Activated CD8-positive, alpha-beta memory T cell treated with anti-CD3 and anti-CD28 coated beads for 24 hours (primary cell): Measurements from ENCODE around the gene NUFIP1.
"Not testable (repeated sequence)": the region's sequence is repeated elsewhere in the genome, so short reads cannot be mapped to it uniquely, and the experiment has no call there.

Experiments
- DNase-seq: peaks from one replicate; pipeline ENCODE4 v3.0.0-alpha.2; 2020

NUFIP1 gene

DNA sequence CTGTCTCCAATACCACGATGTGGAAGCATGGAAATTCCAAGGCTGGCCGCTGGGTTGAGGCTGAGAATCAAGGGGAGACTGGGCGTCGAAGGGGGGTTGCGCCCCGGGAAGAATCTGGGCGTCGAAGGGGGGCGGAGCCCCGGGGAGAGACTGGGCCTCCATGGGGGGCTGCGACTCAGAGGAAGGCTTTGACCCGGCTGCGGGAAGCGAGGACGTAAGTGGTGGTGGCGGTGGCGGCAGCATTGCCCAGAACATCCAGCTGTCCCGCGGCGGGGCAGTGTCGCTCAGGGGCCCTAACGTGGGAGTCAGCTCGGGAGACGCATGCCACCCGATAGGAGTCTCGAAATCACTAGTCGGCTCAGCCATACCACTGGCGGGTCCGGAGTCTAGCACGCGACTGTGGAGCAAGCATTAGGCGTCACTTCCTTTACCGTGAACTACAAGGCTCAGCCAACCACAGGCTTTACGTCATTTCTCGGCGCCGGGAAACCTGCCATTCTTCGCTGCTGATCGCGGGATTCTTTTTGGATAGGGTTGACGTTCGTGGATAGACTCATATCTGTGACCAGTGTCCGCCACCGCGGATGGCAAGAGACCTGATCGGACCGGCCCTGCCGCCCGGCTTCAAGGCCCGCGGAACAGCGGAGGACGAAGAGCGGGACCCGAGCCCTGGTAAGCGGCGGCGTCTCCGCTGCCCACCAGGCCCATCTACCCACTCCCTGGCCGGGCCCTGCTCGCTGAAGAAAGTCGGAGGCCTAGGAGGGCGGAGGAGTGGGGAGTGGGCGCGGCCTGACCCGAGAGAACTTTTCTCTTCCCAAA is at the start of gene NUFIP1, which contains the start of gene GPALPP1:
TSS of gene NUFIP1 (minus strand) at position 401 of the 819 bp plus-strand sequence. CDS start at position 366, 35 bp downstream.
TSS of gene GPALPP1 (plus strand) at position 468 of the 819 bp plus-strand sequence. CDS start at position 585, 117 bp downstream.
- DNase-seq: peak; percentile 95

DNA sequence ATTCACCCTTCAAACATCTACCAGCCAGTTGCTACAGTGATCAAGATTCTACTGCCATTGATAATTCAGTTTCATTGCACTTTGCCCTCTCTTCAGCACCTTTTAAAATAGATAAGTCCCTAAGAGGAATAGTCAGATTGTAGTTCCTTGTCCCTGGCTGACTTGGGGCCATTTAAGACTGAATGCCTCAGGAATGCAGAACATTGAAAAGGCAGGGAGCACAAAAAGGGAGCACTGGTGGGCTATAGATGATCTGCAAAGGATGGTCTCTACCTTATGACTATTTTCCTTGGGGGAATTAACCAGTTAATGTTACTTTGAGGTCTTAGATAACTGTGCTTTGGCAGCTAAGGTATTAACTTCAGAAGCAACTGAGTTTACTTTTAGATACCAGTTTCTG is 46.9 kb upstream of the NUFIP1 start:
- DNase-seq: no peak

DNA sequence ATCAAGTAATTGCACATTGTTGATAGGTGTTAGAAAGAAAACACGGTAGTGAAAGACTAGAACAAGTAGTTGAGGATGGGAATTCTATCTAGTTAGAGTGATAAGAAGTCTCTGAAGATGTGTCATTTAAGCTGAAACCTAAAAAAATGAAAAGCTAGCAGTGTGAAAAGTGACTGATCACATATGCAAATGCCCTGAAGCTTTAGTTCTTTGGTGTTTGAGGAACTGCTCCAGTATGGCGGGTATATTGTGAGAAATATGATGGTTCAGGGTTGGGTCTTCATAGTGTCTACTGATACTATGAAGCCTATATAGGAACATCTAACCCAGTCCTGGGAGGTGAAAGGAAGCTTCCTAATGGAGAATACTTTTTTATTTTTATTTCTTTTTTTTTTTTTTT is 45.1 kb upstream of the NUFIP1 start:
- no peak for DNase-seq

DNA sequence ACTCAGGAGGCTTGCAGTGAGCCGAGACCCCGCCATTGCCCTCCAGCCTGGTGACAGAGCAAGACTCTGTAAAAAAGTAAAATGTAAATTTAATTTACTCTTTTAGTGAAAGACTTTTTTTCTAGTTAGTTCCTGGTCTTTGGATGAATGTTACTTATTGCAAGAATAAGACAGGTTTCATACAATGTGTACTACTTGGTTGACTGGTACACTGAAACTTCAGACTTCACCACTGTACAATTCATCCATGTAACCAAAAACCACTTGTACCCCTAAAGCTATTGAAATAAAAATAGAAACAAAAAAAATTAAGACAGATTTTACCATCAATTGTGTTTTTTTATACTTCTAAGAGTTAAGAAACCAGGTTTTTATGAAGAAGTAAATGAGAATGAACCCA is 35.6 kb upstream of the NUFIP1 start:
- no peak for DNase-seq

DNA sequence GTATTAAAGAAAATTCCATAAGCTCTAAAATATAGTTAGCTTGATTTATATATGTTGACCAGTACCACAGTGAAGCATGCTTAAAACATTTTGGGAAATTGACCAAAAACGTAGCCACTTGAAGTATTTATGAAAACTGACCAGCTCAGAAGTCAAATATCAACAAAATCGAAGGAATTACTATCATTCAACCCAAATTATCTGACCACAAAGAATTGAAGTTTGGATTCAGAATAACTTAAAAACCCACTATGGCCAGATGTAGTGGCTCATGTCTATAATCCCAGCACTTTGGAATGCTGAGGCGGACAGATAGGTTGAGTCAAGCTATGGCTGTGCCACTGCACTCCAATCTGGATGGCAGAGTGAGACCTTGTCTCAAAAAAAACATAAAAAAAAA is 32.0 kb upstream of the NUFIP1 start:
- DNase-seq: no peak

DNA sequence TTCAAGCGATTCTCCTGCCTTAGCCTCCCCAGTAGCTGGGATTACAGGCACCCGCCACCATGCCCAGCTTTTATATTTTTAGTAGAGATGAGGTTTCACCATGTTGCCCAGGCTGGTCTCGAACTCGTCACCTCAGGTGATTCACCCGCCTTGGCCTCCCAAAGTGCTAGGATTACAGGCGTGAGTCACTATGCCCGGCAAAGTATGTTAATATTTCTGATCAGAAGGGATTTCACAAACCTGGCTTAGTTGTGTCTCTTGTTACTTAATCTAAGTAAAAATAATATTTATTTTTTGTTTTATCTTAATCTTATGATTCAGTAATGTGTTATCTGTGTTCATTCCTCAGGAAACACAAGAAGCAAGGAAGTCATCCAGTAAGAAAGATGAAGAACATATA is 30.7 kb upstream of the NUFIP1 start:
- not testable (repeated sequence) for DNase-seq

DNA sequence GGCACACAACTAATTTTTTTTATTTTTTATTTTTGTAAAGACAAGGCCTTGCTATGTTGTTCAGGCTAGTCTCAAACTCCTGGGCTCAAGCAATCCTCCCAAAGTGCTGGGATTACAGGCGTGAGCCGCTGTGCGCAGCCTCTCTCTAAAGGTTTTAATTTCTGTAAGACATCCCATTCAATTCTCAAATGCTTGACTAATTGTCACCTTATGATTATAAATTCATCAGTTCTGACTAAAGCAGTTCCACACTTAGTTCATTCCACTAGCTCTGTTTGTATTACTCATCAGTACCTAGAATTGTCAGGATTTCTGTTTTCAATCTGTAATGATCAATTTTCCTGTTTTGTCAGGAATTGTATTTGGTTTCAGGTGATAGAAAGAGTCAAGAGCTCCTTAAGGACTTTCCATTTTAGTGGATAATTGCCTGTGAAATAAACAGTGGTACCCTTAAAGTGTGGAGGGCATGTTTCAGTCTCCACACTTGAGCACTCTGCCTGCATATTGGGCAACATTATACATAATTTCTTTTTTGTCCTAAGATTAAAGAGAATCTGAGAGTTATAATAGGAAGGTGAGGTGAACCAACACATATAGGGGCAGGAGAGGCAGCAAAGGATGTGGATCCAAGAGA is 27.6 kb upstream of the NUFIP1 start:
- no peak for DNase-seq

DNA sequence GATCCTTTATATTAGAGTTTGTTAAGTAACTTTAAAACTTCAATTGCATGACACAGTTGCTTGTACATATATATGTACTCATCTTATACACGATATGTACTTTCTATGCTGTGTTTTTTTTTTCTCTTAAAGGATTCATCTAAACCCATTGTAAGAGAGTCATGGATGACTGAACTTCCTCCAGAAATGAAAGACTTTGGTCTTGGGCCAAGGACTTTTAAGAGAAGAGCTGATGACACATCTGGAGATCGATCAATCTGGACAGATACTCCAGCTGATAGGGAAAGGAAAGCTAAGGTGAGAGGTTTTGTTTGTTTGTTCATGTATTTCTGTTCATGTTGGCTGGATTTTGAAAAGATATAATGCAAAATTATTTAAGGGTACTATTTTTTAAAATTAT is 26.0 kb upstream of the NUFIP1 start:
- no peak for DNase-seq

DNA sequence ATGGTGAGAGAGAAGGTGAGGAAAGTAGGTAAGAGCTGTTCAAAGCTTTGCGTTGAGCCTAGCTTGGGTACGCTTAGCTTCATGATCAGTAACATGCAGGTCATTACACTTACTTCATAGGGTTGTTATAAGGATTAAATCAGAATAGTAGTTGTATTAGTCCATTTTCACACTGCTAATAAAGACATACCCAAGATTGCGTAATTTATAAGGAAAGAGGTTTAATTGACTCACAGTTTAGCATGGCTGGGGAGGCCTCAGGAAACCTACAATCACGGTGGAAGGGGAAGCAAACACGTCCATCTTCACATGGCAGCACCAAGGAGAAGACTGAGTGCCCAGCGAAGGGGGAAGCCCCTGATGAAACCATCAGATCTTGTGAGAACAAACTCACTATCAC is 21.9 kb upstream of the NUFIP1 start:
- DNase-seq: no peak

DNA sequence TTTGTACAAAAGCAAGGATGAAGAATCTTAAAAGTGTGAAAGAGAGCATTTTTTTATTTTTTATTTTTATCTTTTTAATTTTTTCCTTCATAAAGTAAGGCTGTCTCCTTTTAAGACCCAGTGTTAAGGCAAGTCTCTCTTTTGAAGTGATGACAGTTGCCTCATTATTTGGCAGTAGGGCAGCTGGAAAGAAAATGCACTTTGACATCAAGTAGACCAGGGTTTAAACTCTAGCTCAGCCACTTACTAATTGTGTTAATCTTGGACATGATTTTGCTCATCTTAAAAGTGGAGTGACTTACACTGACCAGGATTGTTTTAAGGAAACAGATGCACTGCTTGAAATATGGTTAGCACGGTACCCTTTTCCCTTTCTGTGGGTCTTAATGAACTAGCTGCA is 18.6 kb upstream of the NUFIP1 start:
- no peak for DNase-seq

DNA sequence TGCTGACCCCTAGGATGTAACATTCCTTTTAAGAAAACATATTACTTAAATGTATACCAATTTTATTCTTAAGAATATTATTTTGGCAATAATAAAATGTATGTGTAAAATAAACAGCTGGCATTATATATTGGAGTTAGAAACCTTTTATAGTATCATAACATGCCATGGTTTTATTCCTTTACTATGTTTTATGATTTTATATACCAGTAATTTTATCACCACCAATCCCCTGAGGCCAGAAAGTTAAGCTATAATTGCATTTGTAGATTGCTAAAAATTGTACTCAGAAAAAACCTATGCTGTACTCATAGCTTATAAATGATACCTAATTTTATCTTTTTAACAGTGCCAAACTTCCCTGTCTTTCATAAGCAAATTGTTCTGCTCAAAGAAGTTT is 18.0 kb upstream of the NUFIP1 start:
- no peak for DNase-seq

DNA sequence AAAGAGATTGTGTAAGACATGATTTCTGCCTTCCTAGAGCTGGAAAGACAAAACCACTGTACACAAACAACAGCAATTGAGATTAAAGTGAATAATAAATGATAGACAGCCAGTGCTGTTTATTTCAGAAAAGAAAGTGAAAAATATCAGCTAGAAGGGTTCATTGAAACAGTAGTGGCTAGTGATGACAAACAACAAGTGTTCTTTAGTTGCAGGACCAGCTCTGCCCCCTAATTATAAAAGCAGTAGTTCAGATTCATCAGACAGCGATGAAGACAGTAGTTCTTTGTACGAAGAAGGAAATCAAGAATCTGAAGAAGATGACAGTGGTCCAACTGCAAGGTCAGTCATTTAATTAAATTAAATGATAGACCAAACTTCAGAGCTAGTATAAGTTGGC is 14.8 kb upstream of the NUFIP1 start:
- no peak for DNase-seq

DNA sequence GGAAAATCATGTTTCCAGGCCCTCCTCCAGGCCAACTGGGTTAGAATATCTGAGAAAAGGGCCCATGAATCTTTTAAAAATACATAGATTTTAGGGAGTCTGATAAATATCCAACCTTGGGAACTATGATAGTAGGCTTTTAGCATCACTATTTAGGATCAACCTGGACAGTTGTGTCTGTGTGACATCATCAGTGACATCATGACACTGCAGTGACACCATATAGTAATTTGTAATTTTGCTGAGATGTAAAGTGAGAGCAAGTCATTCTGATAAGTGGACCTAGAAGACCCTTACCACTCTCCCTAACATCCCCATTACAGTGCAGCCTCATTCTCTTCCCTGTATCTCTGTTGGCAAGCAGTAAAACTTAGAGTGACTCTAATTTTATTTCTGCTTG is 14.1 kb upstream of the NUFIP1 start:
- DNase-seq: no peak

DNA sequence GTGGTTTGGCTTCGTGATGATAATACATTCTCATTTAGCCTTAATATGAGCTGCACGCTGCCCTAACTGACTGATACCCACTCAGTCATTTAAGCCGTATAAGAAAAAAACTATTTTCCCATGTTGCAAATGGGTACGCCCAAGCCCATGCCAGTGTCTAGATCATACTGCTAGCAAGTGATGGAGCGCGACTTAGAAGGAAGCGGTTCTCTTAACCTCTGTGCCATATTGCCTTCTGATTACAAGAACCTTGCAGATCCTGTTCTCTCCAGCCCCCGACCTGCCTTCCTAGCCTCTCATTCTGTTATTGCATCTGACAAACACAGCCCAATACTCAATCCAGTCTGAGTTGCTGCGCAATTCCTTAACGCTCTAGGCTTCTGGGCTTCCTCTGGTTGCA is 670 bp upstream of the NUFIP1 start:
- DNase-seq: no peak

DNA sequence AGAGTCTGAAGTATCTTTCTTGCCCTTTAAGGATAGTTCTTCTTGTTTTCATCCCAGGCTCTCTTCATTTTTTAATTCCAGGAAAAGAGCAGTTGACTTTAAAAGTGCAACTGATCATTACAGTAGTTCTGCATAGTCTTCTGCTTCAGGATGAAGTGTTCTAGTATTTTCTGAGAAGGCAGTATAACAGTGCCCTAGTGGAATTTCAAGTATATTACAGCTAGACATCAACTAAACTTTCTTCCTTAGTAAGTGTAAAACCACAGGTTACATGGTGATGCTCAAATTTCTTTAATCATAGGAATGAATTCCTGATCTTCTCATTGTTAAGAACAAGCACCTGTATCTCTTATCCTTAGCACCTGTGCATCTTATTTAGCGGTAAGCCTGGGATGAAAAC is 10.9 kb downstream of the NUFIP1 start:
- DNase-seq: no peak

DNA sequence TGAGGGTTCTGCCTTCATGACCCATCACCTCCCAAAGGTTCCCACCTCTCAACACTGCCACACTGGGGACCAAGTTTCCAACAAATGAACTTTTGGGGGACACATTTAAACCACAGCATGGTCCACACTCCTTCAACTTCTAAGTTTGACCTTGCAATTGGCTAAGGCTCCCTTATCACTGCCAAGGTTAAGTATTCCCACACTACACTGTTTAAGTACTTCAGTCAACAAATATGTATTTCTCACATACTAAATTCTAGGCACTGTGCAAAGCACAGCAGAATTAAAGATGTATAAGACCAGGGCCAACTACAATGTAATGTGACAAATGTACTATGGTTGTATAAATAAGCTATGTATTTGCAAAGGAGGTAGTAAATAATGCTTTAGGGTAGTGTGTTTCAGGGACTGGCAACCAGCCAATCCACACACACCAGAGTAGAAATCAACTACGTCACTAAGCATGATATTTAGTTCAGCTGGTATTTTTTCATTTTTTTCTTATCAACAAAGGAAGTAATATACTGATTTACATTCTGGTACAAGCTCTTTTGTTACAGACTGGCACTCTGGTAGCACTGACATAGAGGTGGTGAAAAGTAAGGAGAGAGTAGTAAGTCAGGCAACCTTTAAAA is 12.2 kb downstream of the NUFIP1 start:
- DNase-seq: no peak

DNA sequence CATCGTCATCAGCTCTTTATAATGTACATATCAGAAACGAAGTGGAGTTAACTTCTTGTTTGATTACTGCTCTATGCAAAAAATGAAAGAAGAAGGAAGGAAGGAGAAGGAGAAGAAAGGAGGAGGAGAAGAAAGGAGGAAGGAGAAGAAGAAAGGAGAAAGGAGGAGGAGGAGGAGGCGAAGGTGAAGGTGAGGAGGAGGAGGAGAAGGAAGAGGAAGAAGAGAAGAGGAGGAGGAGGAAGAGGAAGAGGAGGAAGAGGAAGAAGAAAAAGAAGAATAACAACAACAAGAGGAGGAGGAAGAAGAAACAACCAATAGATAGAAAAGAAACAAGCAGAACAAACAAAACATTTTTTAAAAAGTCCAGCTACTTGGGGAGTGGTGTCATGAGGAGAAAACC is 13.1 kb downstream of the NUFIP1 start:
- no peak for DNase-seq

DNA sequence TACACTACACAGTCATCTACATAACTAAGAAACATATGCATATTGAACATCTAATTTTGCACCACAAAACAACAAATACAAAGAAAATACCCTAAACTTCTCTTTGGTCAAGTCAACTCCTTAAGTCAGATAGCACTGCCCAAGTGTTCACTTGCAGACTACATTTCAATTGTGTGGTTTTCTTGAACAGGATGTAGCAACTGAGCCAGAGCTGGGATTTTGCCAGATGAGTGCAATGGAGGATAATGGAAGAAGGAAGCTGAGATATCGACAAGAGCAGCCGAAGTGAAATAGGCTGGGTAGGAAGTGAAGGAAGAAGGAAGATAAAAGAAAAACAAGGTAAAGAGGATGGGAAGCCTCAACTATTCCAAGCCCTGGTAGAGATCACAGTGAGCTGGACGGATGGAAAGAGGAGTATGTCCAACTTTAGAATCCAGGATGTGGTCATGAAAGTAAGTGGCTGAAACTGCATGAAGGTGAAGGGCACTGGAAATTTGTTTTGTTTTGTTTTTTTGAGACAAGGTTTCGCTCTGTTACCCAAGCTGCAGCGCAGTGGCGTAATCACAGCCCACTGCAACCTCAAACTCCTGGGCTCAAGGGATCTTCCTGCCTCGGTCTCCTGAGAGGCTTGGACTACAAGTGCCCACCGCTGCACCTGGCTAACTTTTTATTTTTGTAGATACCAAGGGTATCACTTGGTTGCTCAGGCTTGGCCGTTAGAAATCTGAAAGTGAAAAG is 15.0 kb downstream of the NUFIP1 start:
- no peak for DNase-seq

DNA sequence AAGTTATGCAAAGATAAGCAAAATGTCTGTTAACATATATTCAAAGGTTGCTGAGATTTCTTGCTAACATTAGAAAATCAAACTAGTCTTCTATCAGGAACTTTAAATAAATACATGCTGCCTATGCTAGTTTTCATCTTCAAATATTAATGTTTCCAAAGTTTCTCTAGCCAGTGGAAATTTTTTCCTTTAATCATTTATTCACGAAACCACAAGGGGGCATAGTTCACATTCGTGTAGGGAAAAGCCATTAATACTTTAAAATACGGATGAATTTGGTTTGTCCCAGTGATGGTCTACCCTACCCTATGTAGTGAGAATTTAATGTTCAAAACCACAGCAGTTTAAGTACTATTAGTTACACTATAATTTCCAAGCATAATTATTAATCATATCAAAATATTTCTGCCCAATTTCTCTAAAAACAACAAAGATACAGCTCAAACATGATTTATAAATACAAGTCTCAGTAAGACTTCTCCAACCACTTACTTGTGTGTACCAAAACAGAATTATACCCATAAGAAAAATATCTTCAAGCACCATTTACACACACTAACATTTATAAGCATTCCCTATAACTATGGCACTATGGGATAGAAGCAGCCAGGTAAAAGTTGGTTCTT is 16.2 kb downstream of the NUFIP1 start:
- DNase-seq: no peak

DNA sequence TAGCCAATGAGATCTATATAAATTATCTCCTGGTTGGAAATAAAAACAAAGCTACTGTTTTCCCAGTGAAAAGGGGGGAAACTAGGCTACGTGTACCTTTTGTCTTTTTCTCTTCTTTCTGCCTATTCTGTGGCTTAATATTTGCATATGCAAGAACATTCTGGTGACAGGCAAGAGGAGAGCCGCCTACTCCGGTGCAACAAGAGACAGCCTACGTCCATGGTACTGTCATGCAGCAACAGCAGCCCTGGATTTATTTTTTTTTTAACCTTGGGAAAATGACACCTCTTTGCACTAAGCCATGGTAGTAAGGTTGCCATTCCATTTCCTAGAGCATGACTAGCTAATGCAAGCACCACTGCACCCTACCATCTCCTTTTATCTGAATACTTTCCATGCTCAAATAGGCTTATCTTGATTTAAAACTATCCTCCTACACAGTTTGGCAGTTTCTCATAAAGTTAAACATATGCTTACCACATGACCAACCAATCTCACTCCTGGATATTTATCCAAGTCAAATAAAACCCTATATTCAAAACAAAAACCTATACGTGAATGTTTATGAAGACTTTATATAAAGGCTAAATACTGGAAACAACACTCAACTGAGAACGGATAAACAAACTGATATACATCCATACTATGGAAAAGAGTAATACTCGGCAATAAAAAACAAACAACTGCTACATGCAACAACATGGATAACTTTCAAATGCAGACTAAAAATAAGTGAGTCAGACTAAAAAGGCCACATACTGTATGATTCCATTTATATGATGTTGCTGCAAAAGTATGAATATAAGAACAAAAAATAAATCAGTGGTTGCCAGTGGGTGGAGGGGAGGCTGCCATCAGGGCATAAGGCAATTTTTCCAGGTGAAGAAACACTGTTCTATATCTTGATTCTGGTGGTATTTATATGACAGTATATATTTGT is 17.3 kb downstream of the NUFIP1 start:
- DNase-seq: no peak
